ENCODE measurements around the gene FNBP1. TPM values are rescaled to one million over a fixed set of nuclear protein-coding genes. Genes with fewer than 3 reads are reported as not detected.

FNBP1 gene
- total RNA-seq, 1 donor from 2014 or later: 80.4 TPM

- peaks cover 2% of the 10 kb centered on the region for H3K27me3 Mint-ChIP-seq (ENCODE audit: unreplicated experiment)
- no peak overlapping the region for H3K27ac Mint-ChIP-seq (ENCODE audit: unreplicated experiment)
- peaks cover 8% of the 10 kb centered on the region for H3K4me1 Mint-ChIP-seq (ENCODE audit: low read depth, unreplicated experiment)
- H3K9me3 Mint-ChIP-seq (ENCODE audit: unreplicated experiment): peaks cover 5% of the 10 kb centered on the region
- no peak for DNase-seq
- H3K4me3 Mint-ChIP-seq (ENCODE audit: unreplicated experiment): no peak overlapping the region
- TF ChIP-seq CTCF (IDR thresholded peaks at IDR 0.05; ENCODE audit: partially characterized antibody, unreplicated experiment): no peak
- H3K36me3 Mint-ChIP-seq (ENCODE audit: unreplicated experiment): peaks cover 5% of the 10 kb centered on the region
These were observed 177.9 kb downstream of the FNBP1 start for GRCh38 chr9:129864991-129865647.

GRCh38 chr9:129863059-129863690 lies 179.8 kb downstream of the FNBP1 start:
- Mint-ChIP-seq H3K4me1 (ENCODE audit: low read depth, unreplicated experiment) (peaks cover 10% of the 10 kb centered on the region), H3K27me3 (ENCODE audit: unreplicated experiment) (peaks cover 2% of the 10 kb centered on the region), H3K9me3 (ENCODE audit: unreplicated experiment) (peaks cover 3% of the 10 kb centered on the region), H3K4me3 (ENCODE audit: unreplicated experiment) (no peak overlapping the region), H3K27ac (ENCODE audit: unreplicated experiment) (no peak overlapping the region), H3K36me3 (ENCODE audit: unreplicated experiment) (peaks cover 5% of the 10 kb centered on the region)
- no peak for TF ChIP-seq CTCF (IDR thresholded peaks at IDR 0.05; ENCODE audit: partially characterized antibody, unreplicated experiment)
- no peak for DNase-seq

- no peak for DNase-seq
- H3K36me3 Mint-ChIP-seq (ENCODE audit: unreplicated experiment): peaks cover 5% of the 10 kb centered on the region
- peaks cover 2% of the 10 kb centered on the region for H3K27me3 Mint-ChIP-seq (ENCODE audit: unreplicated experiment)
- no peak for TF ChIP-seq CTCF (IDR thresholded peaks at IDR 0.05; ENCODE audit: partially characterized antibody, unreplicated experiment)
- H3K4me3 Mint-ChIP-seq (ENCODE audit: unreplicated experiment): no peak overlapping the region
- peaks cover 3% of the 10 kb centered on the region for H3K9me3 Mint-ChIP-seq (ENCODE audit: unreplicated experiment)
- no peak overlapping the region for H3K27ac Mint-ChIP-seq (ENCODE audit: unreplicated experiment)
- H3K4me1 Mint-ChIP-seq (ENCODE audit: low read depth, unreplicated experiment): peaks cover 14% of the 10 kb centered on the region
These were observed 181.6 kb downstream of the FNBP1 start for GRCh38 chr9:129861447-129861827.

GRCh38 chr9:129860653-129861446 lies 182.1 kb downstream of the FNBP1 start:
- no peak for DNase-seq
- TF ChIP-seq CTCF (IDR thresholded peaks at IDR 0.05; ENCODE audit: partially characterized antibody, unreplicated experiment): no peak
- H3K27ac Mint-ChIP-seq (ENCODE audit: unreplicated experiment): no peak overlapping the region
- peaks cover 3% of the 10 kb centered on the region for H3K9me3 Mint-ChIP-seq (ENCODE audit: unreplicated experiment)
- peaks cover 2% of the 10 kb centered on the region for H3K27me3 Mint-ChIP-seq (ENCODE audit: unreplicated experiment)
- H3K36me3 Mint-ChIP-seq (ENCODE audit: unreplicated experiment): peaks cover 5% of the 10 kb centered on the region
- no peak overlapping the region for H3K4me3 Mint-ChIP-seq (ENCODE audit: unreplicated experiment)
- peaks cover 14% of the 10 kb centered on the region for H3K4me1 Mint-ChIP-seq (ENCODE audit: low read depth, unreplicated experiment)

Measured in glutamatergic neuron (in vitro differentiated cells).